NCI-H2081 treated with DMSO at 0.1 percent for 48 hours (cell line): ENCODE measurements around the gene DCP1A.
"Not testable (repeated sequence)": the region's sequence is repeated elsewhere in the genome, so short reads cannot be mapped to it uniquely, and the experiment has no call there.

ENCODE experiments used
- DNase-seq: peaks from one replicate; lab custom pipeline; 2025; lab: John Stamatoyannopoulos, UW

Gene DCP1A

DNA sequence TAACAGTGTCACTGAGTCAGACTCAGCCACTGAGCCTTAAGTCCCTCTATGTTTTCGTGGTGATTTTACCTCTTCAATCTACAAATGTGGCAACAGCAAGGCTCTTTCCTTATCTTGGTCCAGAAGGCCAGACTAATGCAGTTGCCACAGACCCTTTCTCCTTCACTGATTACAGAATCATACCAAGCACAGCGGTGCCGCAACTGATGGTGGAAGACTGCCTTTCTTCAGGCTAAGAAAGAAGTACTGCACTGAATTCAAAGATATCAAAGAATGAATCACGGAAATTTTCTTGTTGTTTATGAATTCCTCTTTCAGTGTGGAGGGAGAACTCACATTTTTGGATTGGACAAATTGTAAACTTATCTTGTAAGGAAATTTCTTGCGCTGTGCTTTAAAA lies 18.6 kb downstream of the DCP1A start:
- no peak for DNase-seq

DNA sequence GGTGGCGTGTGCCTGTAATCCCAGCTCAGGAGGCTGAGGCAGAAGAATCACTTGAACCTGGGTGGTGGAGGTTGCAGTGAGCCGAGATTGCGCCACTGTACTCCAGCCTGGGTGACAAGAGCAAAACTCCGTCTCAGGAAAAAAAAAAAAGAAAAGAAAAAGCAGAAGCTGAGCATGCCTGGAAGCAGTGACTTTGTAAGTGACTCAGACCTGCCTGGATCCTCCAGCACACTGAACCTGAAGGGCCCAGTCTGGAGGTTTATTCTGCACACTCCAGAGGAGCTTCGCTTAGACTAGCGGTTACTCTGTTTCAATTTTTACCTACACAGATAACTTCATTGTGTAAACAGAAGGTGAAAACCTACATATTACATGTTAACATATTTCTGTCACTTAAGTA lies 19.4 kb downstream of the DCP1A start:
- not testable (repeated sequence) for DNase-seq

DNA sequence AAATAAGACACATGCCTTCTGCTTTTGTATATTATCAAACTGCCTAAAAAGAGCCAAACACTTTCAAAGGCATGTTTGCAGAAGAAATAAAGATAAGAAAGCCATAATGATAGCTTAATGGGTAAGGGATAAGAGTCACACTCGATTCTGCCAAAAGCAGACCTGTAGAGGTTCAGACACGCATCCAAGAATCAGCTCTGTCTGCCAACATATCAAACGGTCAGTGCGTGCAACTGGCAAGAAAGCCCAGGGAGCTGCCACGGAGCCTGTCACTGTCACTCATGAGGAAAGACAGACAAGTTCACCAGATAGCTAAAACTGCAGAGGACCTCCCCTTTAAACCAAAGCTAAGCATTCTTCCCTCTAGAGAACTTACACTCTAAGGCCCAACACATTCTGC lies 23.2 kb downstream of the DCP1A start:
- DNase-seq: no peak

DNA sequence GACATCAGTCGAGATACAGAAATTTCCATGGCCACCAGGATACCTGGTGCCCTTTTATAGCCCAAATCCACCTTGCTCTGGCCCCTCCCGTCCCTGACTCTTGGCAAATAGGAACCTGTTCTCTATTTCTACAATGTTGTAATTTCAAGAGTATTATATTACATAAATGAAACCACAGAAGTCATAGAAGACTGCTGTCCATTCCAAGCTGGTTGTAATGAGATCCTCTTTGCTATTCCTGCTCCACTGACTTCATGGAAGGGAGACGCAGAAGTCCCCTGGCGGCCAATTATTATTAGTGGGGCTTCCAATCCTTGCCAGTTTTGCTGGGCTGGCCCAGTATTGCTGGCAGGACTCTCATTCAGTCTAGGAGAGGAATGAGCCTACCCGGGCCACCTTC lies 26.6 kb downstream of the DCP1A start:
- DNase-seq: no peak

DNA sequence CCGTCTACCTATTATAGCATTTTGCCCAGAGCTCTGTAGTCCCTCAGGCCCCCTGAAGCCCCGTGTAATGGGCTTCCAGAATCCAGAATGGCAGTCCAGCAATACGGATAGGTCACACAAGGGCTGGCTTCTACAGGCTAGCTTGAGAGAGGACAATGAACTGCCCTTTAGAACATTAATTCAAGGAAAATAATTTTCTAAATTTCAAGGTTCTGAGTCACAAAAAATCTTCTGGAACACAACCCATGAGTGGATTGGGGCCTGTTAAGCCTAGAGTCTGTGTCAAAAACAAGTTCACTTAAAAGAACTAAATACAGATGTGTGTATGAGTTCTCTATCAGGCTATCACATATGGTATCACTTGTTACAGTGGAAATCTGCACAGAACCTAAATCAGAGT lies 28.8 kb downstream of the DCP1A start:
- DNase-seq: no peak

DNA sequence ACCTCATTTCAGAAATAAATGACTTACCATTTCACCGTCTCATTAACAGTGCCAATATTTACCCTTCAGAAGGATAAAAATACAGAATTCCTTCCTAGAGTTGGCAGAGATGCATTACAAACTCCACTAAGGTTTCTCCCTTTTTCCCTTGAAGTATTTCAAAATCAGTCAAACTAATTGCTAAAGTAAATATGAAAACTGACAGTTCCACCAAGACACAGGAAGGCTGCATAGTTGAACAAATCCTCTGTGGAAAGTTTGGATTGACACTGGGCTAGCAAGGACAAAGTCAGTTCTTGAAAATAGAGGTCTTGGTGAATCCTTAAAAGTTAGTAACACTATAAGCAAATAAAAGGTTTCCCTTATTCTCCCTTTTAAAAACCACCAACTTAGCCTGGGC lies 34.5 kb downstream of the DCP1A start:
- DNase-seq: no peak

DNA sequence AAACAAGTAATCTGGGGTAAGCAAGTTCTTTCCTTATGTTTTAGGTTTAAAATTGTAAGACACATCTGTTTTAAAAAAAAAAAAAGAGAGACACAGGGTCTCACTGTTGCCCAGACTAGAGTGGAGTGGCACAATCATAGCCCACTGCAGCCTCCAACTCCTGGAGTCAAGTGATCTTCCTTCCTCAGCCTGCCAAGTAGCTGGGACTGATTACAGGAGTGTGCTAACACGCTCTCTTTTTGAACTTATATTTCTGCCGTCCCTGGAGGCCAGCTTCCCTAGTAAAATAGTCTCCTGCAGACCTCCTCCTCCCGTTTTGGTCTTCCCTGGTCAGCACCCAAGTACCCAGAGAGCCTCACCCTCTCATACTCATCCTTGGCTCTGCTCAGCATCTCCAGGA lies 35.5 kb downstream of the DCP1A start:
- DNase-seq: no peak

DNA sequence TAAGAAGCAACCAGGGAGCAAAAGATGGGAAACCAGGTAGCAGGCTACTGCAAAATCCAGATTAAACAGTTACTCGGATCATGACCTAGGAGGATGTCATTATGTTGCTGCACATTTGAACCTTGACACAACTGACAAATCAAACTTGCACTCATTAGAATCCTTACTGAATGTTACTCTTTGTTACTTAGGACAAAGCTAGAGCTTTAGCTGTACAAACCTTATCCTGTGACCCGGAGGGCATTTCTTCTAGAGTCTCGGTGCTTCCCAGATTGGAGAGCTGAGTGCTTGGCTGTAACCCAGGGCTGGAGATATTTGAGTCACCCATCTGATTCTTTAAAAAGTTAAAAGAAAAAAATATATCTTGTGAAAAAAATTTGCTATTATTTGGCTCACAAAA lies 43.4 kb downstream of the DCP1A start:
- no peak for DNase-seq

DNA sequence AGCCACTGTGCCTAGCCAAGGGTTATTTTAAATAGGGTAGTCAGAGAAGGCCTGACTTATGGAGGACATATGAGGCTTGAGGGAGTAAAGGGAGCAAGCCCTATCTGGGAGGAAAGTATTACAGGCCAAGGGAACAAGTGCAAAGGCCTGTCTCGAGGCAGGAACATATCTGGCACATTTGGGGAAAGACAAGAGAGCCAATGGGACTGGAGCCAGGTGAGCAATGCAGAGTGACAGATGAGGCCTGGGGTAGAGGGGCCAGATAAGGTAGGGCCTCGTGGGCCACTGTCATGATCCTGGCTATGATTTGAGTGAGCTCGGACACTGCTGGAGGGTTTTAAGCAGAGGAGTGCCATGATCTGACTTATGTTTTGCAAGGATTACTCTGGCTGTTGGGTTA lies 43.8 kb downstream of the DCP1A start:
- DNase-seq: no peak

DNA sequence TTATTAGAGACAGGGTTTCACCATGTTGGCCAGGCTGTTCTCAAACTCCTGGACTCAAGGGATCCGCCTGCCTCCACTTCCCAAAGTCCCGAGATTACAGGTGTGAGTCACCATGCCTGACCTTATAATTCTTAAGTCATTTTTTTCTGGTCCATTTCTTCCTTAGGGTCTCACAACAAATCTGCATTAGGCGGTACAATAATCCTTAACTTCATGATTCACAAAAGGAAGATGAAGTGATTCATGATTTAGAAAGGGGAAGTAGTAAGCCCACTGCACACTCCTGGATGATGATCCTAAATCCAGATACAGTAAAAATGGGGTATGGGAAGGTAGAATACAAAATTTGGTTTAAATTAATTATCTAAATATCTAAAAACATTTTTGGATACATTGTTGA lies 46.5 kb downstream of the DCP1A start:
- DNase-seq: no peak

DNA sequence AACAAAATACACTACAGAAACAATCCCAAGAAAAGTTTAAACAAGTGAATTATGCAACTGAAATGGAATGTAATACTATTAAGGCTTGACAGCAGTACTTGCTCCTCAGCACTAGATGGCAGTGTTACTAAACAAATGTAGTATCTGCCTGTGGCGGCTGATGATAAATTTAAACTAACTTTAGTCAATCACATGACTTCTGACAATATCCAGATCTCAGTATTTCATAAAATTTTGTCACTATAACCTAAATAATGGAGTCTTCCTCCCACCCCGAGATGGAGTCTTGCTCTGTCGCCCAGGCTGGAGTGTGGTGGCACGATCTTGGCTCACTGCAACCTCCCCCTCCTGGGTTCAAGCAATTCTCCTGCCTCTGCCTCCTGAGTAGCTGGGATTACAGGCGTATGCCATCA lies 47.7 kb downstream of the DCP1A start:
- not testable (repeated sequence) for DNase-seq

DNA sequence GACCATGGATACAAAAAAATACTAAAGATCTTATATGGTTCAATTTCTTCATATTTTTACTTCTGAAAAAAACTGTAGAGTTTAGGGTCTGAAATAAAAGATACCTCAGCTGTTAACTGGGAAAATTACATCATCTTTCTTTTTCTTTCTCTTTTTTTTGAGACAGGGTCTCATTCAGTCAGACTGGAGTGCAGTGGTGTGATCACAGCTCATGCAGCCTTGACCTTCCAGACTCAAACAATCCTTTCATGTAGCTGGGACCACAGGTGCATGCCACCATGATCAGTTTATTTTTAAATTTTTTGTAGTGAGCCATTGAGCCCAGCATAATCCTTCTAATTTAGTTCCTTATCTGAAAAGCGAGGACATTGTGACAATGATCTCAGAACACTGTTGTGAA lies 51.9 kb downstream of the DCP1A start:
- DNase-seq: no peak

DNA sequence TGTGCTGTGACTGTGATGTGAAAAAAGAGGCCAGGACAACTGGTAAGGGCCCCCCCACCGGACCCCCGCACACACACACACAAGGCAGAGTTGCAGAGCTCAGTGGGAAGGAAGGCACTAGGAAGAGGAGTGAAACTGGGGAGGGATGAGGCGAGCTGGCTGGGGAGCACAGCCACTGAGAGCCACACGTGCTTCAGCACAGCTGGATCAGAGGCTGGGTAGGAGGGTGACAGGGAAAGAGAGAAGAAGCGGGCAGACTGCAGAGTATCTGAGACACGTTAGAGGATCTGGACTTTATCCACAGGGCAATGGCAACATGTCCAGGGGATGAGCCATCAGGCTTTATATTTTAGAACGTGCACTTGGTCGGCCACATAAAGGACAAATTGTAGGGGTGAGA lies 53.5 kb downstream of the DCP1A start:
- no peak for DNase-seq

DNA sequence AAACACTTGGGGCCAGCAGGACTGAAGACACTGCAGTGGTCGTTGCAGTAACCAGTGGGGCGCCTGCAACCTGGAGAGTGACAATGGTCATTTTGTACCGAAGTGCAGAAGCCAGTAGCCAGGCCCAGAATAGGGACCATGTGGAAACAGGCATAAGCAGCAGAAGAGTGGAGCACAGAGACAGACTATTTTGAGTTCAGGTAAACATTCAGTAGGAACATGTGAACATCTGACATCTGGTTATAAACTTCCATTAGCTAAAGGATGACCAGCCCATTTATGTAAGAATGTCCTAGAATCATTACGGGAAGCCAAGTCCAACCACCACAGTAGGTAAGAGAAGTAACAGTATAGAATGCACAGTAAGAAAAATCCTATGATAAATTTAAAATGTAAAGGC lies 59.1 kb downstream of the DCP1A start:
- DNase-seq: no peak

DNA sequence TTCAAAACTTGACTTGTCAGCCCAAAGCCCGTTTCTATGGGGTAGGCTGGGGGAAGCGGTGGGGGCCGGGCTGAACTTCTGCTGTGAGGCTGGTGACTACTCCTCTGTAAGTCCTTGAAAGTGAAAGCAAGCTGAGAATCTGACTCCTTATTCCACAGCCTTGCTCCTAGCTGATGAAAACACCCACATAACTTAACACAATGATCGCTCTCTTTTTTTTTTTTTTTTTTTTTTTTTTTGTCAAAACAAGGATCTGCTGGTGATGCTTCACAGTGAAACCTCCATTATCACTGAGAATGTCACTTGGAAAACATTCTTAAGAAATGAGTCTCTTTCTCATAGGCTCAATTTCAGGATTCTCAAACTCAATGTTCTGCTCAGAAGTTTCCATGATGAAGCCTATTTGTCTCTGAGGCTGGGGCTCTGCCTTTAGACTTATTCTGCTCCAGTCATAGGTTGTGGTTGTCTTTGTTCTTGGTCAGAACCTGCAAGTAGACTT lies 60.2 kb downstream of the DCP1A start:
- DNase-seq: no peak

DNA sequence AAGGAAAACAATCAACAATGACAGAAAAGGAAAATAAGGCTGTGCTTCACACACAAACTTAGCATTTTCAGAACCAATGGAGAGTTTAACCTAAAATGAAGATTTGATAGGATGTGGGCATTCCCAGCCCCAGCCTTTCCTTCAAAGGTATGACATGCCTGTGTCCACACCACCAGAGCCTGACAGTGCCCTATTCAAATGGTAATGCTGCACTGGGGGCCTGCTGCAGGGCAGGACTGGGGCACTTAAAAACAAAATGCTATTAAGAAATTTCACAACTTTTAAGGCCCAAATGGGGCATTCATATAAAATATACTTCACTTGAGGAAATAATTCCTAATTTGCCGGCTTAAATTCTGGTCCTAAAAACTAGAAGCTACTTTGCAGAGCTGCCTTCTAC lies 60.6 kb downstream of the DCP1A start:
- DNase-seq: no peak

DNA sequence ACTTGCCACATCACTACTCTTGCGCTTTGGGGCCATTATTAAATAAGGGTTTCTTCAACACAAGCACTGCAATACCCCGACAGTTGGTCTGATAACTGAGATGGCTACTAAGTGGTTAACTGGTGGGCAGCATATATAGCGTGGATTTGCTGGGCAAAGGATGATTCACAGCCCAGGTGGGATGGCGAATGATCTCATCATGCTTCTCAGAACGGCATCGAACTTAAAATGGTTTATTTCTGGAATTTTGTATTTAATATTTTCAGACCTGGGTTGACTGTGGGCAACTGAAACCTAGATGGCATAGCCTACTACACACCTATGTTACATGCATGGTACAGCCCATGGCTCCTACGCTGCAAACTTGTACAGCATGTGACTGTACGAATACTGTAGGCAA lies 64.8 kb downstream of the DCP1A start:
- no peak for DNase-seq

DNA sequence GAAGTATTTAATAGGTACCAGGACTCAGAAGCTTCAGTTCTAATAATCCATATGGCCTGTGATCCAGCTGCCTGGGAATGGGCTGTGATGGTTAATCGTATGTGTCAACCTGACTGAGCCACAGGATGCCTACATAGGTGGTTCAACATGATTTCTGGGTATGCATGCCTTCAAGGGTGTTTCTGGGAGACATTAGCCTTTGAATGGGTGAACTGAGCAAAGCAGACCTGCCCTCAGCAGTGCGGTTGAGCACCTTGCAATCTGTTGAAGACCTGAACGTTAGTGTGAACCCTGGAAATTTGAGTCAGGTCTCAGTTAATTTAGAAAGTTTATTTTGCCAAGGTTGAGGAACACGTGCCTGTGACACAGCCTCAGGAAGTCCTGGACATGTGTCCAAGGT lies 68.7 kb downstream of the DCP1A start:
- DNase-seq: no peak

DNA sequence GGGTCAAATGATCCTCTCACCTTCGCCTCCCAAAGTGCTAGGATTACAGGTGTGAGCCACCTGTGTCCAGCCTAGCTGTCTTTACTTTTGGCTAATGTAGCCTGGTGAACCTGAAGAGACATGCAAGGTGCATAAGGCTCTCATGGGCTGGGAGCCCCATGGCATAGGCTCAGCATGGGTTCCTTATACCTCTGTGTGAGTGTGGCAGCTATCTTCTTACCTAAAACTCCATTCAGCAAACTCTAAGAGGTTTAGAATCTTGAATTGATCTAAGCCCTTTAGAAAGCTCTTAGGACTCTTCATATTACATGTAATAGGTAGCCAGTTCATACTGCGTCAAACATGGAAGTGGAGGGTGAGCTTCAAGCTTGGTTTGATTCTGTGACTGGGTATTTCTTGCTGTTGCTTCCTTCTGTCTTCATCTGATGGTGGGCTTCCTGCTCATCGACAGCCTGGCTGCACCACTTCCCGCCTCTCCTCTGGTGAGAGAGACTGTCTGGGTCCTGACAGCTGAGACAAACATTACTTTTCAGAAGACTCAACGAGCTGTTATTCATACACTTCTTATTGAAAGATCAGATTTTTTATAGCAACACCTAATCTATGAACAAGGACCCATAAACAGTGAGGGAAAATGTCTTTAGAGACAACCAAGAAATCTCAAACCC lies 72.3 kb downstream of the DCP1A start:
- DNase-seq: no peak

DNA sequence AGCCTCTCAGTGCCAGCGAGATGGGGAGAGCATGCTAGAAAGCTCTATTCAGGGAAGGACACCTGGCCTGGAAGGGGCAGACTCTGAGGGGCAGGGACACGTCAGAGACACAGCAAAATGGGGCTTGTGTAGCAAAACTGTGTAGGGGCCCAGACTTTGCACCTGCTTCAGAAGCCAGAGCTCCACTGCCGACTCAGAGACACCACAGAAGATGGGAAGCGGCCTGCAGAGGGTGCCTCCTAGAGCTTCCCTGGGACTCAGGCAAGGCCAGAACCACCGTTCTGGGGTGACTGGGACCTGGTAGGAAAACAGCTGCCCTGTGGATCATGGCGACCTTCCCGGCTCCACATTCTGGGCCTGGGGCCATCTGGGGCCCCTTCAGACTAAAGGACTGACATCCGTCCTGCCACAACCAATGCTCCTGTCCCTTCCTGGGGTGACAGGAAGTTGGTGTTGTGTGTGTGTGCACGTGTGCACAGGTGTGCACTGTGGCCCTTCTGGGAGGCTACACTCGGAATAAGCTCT lies 74.1 kb downstream of the DCP1A start:
- no peak for DNase-seq

DNA sequence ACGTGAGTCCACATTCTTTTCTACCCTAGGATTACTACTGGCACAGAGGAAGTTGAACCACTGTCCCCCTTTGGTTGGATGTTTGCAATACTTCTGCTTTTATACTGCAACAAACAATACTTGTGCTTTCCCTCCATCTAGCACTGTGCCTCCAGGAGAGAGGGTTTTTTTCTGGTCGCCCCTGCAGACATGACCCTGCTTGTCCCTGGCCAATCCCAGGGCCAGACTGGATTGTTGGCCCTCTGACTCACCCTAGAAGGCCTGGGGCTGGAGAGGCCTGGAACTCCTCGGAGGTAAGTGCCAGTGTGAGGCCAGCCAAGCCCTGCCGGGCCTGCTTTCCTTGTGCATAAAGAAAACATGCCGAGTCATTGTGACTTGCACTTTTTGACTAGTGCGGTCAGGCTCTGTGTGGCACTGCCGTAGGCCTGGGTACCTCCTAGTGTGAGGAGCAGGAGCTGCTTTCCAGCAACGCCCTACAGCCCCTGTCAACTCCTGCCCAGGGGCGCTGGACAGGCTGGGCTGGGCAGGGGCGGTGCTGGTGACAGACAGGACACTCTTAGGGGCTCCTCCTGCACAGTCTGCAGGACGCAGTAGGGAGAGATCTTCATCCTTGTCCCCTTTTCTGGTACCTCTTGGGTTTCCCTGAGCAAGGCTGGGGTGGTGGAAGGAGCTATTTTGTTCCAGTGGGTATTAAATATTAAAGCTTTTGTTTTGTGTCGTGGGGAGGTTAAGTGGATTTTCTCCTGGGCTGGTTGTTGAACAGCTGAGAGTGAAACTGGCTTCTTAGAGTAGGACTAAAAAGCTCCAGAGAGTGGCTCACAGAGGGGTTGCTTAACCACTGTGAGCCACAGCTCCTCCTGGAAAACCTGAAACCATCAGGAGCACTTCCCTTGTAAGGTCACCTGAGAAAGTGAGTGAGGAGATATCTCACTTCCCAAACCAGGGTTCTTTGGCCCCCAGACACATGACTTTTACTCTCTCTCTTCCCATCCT lies 77.2 kb downstream of the DCP1A start:
- no peak for DNase-seq

DNA sequence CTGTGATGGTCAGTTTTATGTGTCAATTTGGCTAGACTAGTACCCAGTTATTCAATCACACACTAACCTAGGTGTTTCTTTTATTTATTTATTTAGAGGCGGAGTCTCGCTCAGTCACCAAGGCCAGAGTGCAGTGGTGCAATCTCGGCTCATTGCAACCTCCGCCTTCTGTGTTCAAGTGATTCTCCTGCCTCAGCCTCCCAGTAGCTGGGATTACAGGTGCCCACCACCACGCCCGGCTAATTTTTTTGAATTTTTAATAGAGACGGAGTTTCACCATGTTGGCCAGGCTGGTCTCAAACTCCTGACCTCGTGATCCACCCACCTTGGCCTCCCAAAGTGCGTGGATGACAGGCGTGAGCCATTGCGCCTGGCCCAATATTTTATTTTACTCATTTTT lies 78.2 kb downstream of the DCP1A start:
- not testable (repeated sequence) for DNase-seq

DNA sequence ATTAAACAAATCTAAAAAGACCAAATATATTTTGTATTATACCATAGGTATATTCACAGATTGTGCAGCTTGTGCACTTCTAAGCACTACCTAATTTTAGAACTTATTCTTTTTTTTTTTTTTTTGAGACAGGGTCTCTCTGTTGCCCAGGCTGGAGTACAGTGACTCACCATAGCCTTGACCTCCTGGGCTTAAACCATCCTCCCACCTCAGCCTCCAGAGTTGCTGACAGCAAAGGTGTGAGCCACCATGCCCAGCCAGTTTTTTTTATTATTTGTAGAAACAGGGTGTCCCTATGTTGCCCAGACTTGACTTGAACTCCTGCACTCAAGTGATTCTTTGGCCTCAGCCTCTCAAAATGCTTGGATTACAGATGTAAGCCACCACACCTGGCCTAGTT lies 79.6 kb downstream of the DCP1A start:
- DNase-seq: no peak
